Medulla oblongata (tissue), 1 donor: ENCODE measurements around the gene TAF1.
A peak's percentile ranks its signal among the peaks of the same experiment; 100 is the strongest.
"Not testable (repeated sequence)": the region's sequence is repeated elsewhere in the genome, so short reads cannot be mapped to it uniquely, and the experiment has no call there.

ENCODE experiments used
- DNase-seq: peaks from one replicate; pipeline ENCODE4 v3.0.0-alpha.2; 2015; ENCODE audit errors: extremely low spot score

Gene TAF1

GRCh38 chrX:71365875-71366673, at the start of gene TAF1:
TAF1 (plus strand) TSS chrX:71366357; CDS start chrX:71366375, 18 bp downstream.
- peak; percentile 97 for DNase-seq

GRCh38 chrX:71316959-71317358, 49.2 kb upstream of the TAF1 start:
- not testable (repeated sequence) for DNase-seq

GRCh38 chrX:71320126-71320525, 46.0 kb upstream of the TAF1 start:
- DNase-seq = no peak

- no peak for DNase-seq
Observed at GRCh38 chrX:71321731-71322130, 44.4 kb upstream of the TAF1 start.

- DNase-seq = not testable (repeated sequence)
Observed at GRCh38 chrX:71324452-71324851, 41.7 kb upstream of the TAF1 start.

GRCh38 chrX:71326394-71326793, 39.8 kb upstream of the TAF1 start:
- no peak for DNase-seq

GRCh38 chrX:71349151-71349665, 16.9 kb upstream of the TAF1 start:
- not testable (repeated sequence) for DNase-seq

- not testable (repeated sequence) for DNase-seq
Observed at GRCh38 chrX:71349867-71350266, 16.3 kb upstream of the TAF1 start.

- not testable (repeated sequence) for DNase-seq
Observed at GRCh38 chrX:71352439-71352838, 13.7 kb upstream of the TAF1 start.

GRCh38 chrX:71364221-71364620, 1.9 kb upstream of the TAF1 start:
- no peak for DNase-seq

- no peak for DNase-seq
Observed at GRCh38 chrX:71365356-71365874, 742 bp upstream of the TAF1 start.

GRCh38 chrX:71366674-71367256, 608 bp downstream of the TAF1 start:
- peak; percentile 2 for DNase-seq

- DNase-seq = peak; percentile 1
Observed at GRCh38 chrX:71367396-71367795, 1.2 kb downstream of the TAF1 start.

GRCh38 chrX:71372388-71372787, 6.2 kb downstream of the TAF1 start:
- no peak for DNase-seq

- DNase-seq = no peak
Observed at GRCh38 chrX:71378732-71379131, 12.6 kb downstream of the TAF1 start.

- not testable (repeated sequence) for DNase-seq
Observed at GRCh38 chrX:71391725-71392124, 25.6 kb downstream of the TAF1 start.

- DNase-seq = no peak
Observed at GRCh38 chrX:71393919-71394318, 27.8 kb downstream of the TAF1 start.

- no peak for DNase-seq
Observed at GRCh38 chrX:71396576-71396975, 30.4 kb downstream of the TAF1 start.

GRCh38 chrX:71400710-71401109, 34.6 kb downstream of the TAF1 start:
- no peak for DNase-seq

- DNase-seq = not testable (repeated sequence)
Observed at GRCh38 chrX:71416260-71416659, 50.1 kb downstream of the TAF1 start.

- DNase-seq = no peak
Observed at GRCh38 chrX:71420686-71421085, 54.5 kb downstream of the TAF1 start.

- no peak for DNase-seq
Observed at GRCh38 chrX:71432733-71433132, 66.6 kb downstream of the TAF1 start.

GRCh38 chrX:71438750-71439149, 72.6 kb downstream of the TAF1 start:
- no peak for DNase-seq
